UCSD-AML1 (cell line): ENCODE data around the gene LINC01488.

Experiments used
- DNase-seq: peaks from one replicate; lab custom pipeline; 2025; ENCODE audit not compliant: unreplicated experiment; lab: John Stamatoyannopoulos, UW

The LINC01488 gene

DNA sequence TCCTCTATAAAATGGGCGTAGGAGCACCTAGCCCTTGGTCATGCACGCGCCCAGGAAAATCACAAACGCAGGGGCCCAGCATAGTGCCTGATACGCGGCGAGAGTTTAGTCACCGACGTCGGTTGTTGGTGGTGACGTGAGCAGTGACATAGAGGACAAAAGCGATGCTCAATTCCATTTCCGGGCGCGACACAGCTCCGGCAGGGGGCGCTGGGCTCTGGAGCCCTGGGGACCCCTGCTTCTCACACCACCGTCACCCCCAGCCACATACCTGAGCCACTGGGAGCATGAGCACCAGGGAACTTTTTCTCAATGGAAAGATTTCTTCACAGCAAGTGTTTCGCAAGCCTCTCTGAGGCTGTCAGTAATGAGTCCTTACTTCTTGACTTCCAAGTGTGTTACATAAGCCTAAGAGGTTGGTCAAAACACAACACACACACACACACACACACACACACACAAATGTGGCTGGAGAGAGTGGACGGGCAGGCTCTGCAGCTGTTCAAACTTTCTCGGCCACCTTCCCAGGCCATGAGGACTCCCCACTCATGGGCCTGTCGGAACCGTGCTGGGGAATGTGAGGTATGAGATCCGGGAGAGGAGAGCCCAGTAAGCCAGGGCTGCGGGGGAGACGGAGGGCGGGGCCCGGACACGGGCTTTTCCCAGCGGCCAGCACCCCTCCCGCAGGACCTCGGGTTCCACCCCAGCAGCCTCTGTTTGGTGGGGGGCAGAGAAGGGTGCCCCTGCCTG, 36.9 kb upstream of the LINC01488 start:
- peak; percentile 47 for DNase-seq

DNA sequence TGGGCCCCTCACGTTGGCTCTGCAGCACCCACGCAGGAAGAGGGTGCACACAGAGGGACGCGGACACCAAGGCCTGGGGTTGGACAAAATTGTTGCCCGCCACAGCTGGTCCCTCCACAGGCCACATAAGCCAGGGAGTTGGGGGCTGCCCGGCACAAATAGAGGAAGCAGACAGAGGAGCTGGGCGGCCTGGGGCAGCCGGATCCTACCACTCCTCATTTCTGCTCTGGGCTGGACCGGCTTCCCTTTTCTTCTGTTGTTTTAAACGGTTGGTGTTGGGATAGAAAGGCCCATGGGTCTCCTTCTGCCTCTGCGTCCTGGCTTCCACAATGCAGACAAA, 36.4 kb upstream of the LINC01488 start:
- peak; percentile 47 for DNase-seq

DNA sequence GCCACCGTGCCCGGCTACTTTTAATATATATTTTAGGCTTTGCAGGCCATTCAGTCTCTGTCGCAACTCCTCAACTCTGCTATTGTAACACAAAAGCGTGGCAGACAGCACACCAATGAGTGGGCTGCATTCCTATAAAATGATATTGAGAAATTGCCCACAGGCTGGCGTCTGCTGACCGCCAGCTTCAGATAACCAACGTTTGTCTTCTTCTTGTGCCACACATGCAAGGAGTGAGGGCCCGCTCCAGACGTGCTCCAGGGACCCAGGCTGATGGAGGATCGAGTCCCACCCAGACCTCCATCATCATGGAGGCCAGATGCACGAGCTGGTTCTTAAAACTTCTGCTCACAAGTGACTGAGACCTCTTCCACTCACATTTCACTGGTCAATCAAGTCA, 35.4 kb upstream of the LINC01488 start:
- no peak for DNase-seq

DNA sequence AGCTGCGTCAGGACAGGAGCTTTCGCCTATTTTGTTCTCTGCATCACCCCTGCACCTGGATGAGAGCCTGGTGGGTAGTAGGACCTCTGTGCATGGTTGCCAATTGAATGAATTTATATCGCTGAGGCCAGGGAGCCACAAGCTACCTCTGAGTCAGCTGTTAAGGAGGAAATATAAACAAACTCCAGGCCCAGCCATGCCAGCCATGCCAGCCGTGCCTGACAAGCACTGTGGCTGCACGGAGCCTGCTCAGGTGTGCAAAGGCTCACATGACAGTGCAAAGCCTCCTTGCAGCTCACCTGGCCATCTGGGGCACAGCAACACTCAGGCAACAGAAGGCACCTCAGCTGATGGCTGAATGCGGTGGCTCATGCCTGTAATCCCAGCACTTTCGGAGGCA, 33.7 kb upstream of the LINC01488 start:
- no peak for DNase-seq

DNA sequence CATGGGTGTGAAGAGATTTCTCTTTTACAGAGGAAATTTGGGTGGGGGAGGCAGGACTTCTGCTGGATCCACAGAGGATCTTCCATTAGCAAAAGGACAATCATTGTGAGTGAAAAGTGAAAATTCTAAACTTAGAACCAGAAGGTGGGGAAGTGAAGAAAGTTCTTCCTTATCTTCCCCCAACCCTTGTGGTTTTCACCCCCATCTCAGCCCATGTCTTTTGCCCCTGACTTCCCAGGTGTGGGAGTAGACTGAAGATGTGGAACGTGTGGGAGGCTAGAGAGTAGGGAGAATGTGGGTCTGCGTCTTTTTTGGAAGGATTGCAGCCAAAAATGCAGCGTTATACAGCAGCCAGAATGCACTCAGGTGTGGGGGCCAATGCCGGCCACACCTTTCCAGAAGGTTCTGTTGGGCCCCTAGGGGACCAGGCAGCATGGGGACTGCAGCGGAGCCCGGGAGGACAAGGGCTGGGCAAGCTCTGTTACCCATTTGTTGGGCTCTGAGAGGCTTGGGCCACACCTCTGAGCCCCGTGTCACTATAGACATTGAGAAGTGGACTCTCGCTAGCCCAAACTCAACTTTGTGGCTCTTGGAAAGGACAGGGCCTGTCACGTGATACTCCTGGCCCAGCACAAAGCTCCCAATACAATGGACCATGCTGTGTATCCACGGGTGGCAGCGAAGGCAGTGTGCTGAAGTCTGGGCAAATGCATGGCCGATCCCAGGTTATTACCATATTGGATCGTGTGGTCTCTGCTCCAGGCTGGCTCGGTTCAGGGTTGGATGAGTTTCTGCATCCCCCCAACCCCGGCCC, 32.8 kb upstream of the LINC01488 start:
- no peak for DNase-seq

DNA sequence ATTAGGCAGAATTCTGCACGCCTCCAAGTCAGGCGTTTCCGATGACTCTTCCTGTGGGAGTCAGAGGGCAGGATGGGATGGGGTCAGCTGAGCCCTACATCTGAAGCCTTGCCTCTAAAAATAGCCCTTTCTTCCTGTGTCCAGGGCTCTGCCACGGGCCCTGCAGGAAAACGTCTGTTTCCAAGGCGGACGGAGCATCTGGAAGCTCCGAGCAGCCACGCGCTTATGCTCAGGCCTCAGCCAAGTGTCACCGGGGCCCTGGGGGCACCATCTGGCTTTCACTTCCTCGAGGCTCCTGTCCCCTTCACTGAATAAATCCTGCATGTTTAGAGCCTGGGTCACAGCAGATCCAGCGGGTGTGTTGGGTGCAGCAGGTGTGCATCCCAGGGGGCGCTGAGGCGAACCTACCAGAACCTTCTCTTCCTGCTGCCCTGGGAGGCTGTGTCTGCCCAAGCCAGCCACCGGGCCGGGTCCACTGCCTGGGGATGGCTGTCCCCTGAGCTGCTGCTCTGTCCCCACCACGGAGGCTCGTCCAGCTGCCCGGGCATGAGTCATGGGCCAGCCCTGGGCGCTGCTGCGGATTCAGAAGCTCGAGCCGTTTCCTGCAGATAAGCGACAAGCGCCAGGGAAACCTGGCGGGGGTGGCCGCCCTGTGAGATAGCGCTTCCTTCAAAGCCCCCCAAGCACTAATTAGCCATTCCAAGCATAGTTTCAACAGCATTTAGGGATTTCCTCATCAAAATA, 32.0 kb upstream of the LINC01488 start:
- DNase-seq, result peak; percentile 86

DNA sequence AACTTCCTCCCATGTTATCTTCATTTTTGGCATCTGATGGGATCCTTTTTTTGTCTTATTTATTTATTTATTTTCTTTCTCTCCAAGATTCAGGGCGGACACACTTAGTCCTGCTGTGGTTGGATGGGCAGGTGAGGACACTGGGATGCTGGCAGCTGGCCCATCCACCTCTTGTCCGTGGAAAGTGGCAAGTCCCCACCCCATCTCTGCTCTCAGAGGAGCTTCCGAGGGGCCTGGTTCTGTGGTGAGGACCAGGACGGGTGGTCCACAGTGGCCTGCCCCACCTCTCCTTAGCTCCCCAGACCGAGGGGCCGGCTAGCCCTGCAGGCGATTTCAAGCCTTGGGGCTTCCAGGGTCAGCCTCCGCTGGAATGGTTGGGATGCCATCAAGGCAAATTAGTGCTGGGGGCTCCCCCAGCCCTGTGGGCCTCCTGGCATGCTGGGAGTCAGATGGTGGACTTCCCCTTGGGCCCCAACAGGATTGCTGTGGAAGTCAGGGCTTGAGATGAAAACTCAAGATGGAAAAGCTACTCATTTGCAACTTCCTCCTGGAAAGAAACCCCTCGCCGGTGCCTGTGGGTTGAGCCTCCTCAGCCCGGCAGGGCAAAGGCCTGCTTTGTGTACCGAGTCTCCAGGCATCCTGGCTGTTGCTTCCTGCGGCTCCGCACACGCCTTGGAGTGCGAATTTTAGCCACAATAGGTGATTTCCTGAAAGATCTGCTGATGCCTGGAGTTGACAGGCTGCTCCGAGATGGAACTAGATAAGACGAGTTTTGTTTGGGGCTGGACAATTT, 31.2 kb upstream of the LINC01488 start:
- peak; percentile 64 for DNase-seq

DNA sequence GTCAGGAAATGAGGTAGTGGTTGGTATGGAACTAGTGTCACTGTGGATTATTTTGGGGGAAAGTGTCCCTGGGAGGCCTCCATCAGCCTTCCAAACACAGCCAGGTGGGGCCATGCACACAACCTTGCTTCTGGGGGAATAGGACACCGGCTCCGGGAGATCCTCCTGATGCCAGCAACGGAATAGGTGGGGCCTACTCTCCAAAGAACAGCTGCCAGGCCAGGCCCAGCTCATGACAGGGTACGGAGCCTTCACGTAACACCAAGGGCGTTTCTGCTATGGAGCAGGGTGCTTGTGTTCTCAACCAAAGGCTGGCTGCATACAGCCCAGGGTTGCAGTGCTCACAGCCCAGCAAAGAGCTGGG, 30.6 kb upstream of the LINC01488 start:
- no peak for DNase-seq

DNA sequence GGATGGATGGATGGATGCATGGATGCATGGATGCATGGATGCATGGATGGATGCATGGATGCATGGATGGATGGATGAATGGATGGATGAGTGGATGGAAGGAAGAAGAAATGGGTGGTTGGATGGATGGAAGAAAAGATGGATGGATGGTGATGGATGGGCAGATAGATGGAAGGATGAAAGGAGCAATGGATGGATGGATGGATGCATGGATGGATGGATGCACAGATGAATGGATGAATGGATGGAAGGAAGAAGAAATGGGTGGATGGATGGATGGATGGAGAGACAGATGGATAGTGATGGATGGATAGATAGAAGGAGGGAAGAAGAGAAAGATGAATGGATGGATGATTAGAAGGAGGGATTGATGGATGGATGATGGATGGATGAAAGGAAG, 30.2 kb upstream of the LINC01488 start:
- no peak for DNase-seq

DNA sequence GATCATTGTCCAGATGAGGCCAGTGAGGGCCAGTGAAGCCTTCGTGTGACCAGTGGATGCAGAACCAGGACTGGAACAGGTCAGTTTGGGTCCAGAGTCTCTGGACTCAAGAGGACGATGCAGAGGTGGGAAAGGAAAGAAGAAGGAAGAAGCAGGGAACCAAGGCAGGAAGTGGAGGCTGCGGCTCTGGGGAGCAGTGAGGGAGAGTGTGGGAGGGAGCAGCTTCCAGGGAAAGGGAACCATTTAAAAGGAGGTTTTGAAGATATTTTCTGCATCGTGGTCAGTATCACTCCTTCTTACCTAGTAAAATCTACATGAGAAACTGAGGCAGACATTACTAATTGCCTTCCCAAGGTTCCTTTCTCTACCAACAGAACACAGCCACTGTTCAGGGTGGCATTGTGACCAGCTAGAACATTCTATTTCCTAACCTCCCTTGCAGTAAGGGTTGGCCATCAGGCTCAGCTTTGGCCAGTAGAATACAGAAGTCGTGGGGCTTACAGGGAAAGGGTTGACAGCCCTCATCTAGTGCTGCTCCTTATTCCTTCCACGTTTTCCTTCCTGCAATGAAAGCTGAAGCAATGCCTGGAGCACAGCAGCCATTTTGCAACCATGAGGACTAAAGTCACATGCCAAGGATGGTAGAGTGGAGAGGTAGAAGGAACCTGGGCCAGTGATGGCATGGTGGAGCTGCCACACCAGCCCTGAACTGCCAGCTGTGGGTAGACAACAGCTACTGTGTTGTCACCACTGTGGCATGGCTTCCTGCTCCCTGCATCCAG, 29.1 kb upstream of the LINC01488 start:
- peak; percentile 24 for DNase-seq

DNA sequence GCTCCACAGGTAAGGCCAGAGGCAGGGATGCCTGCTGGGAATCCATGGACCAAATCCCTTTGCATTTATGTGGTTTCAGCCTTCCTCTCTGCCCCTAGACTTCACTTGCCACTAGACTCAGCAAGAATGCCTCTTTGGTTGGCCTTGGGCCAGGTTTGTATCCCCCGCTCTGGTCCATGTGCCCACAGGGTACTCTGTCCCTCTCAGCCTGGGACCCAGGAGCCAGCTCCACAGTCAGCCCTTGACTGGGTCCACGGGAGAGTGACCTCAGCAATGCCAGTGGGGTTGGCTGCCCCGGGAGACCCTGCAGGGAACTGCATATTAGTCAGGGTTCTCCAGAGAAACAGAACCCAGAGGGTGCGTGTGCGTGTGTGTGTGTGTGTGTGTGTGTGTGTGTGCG, 28.3 kb upstream of the LINC01488 start:
- DNase-seq, result no peak

DNA sequence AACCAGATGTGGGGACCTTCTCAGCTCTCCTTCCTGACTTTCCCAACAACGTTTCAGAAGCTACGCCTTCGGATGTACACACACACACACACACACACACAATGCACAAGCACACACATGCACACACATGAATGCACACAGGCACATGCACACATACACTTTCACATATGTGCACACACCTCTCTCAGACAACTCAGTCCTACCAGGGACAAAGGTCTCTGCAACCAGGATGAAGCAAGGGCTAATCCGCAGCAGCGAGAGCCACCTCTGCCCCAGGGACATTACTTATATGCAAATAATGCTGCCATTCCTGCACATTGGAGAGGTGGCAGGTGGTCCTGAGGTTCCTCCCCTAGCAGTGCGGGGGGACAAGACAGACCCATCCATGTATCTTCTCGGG, 27.4 kb upstream of the LINC01488 start:
- no peak for DNase-seq

DNA sequence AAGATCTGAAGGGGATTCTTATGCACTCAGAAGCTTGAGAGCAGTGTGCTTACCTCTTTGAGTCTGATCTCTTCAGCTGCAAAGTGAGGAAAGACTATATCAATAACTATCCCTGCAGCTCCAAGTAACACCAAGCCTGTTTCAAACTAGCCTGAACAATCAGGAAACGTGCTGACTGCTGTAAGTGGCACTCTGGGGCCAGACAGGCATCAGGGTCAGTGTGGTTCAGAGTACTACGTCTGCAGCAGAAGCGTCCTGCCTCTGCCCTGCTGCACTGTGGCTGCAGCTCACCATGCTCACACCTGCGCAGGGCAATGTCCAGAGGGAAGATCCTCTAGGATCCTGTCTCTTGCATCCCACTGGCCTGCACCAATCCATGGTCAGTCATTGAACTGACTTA, 25.5 kb upstream of the LINC01488 start:
- DNase-seq, result no peak

DNA sequence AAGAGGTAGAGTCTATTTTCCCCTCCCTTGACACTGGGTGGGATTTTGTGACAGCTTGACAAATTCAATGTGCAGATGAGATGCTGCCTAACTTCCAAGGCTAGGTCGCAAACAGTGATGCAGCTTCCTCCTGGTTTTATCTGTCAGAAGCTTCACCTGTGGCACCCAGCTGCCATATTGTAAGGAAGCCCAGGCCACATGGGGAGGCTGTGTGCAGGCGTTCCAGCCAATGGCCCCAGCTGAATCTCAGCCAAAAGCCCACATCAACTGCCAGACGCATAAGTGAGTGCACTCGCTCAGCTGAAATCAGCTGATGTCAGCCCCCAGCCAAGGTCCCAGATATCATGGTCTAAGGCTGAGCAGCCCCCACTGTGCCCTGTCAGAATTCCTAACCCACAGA, 24.8 kb upstream of the LINC01488 start:
- DNase-seq, result no peak

DNA sequence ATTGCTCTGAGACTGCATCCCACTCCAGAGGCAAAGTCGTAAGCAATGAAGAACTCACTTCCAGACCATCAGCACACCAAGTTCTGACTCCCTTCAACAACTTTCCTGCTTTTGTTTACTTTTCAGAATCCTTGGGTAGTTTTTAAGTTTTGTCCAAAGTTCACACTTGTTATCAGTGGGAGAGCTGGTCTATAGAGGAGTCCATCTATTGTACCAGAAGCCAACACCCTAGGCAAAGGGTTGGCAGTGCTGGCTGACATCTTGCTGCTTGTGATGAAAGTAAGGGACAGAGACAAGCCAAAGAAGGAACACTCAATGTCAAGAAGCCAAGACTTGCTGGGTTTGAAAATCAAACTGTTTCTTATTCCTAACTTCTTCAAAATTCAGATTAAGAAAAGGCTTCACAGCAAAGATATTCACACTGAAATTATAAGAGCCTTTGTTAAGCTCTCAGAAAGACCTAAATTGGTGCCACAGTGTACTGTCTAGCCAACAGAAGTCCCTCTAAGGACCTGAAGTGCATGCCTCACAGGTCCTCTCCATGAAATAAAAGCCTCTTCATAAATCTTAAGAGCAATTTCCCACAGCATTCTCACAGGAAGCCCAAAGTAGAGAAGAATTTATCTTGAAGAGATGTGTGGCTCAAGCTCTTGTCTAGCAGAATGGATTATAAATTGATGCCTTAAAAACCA, 21.5 kb upstream of the LINC01488 start:
- DNase-seq, result no peak

DNA sequence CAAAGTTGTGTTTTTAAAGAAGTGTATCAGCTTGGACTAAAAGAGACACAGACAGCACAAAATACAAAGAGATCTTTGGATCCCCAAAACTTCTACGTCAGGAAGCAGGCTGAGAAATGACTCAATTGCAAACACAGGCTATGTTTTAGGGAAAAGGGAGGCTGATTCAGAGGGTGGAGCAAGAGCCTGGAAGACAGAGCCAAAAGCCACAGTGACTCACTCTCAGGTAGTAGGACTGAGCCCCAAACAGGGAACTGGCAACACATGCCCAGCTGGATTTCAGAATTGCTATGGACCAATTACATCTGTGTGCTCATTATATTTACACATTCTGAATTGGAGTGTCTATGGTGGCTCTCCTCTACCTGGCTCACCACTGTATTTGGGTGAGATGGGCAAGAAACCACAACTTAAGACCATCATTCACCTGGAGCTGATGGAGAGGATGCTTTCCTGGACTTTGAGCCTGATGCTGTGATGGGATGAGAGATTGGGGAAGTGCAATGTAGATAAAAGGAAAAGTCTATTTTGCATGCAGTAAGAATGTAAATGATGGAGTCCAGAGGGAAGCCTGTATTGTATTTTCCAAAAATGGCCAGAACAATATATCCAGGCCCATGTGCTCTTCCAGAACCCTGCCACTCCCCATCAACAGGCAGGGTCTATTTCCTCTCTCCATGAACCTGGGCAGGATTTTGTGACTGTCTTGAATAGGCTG, 20.8 kb upstream of the LINC01488 start:
- DNase-seq, result no peak

DNA sequence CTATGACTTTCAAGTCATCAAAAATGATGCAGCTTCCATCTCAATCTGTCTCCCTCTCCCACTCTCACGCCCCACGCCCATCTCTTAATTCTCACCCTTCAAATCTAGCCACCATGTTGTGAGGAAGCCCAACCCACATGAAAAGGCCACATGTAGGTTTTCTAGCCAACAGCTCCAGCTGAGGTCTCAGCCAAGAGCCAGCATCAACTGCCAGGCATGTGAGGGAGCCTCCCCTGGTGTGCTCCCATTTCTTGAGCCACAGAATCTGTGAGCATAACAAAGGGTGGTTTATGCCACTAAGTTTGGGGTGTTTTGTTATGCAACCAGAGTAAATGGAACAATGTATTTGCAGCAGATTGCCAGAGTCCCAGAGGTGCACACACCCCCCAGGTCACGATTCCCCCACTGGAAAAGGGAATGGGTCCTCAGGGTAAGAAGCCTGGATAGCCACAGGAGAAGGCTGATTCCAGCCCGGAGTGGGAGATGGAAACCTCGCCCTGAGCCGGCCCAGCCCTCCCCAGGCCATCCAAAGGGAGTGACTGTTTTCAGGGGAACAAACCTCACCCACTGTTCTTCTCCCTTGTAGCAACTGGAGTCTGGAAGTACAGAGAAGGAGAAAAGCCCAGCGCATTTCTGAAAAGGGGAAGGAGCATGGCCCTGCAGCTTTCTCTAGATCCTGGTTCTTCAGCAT, 20.0 kb upstream of the LINC01488 start:
- no peak for DNase-seq

DNA sequence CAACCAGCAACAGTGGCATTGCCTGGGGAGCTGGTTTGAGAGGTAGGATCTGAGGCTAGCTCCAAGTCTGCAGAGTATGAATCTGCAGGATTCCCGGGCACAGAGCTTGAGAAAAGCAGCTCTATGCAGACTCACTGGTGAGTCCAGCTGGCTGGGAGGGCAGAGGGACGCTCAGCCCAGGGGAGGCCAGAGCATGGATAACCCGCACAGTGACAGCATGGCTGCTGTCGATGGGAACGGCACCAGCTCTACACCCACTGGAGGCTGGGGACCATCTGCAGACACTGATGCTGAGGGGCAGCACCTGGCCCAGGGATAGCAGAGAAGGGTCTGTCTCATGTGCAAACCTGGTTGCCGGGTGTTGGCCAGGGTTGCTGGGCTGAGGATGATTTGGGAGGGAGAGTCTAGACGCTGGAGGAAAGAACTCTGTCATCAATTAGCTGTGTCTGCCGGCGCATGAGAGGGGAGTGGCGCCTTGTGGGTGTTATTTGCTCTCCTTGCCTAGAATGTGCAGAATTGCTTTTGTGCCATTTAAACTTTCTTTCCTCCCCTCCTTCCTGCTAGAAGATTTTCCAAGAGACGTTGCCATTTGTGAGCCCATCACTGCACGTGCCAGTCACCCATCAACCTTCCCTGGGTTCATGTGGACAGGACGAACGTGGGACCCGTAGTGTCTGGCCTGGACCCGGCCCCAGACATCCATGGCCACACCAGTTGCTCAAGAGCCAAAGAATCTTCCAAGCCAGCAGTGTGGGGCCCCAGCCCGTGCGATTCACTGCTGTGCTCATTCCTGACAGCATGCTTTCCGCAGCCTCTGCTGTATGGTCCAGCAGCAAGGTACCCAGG, 19.1 kb upstream of the LINC01488 start:
- DNase-seq, result no peak
